Measurements from ENCODE around the gene MID1. TPM values are rescaled to one million over a fixed set of nuclear protein-coding genes. Genes with fewer than 3 reads are reported as not detected.

MID1 gene, protein sequence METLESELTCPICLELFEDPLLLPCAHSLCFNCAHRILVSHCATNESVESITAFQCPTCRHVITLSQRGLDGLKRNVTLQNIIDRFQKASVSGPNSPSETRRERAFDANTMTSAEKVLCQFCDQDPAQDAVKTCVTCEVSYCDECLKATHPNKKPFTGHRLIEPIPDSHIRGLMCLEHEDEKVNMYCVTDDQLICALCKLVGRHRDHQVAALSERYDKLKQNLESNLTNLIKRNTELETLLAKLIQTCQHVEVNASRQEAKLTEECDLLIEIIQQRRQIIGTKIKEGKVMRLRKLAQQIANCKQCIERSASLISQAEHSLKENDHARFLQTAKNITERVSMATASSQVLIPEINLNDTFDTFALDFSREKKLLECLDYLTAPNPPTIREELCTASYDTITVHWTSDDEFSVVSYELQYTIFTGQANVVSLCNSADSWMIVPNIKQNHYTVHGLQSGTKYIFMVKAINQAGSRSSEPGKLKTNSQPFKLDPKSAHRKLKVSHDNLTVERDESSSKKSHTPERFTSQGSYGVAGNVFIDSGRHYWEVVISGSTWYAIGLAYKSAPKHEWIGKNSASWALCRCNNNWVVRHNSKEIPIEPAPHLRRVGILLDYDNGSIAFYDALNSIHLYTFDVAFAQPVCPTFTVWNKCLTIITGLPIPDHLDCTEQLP
- total RNA-seq (under 1 TPM in 1 of 2 experiments, not detected in 1; 0.19 TPM), total RNA-seq (0 to 0.70 (median 0.05) reads per million in 172 experiments)
- polyA plus RNA-seq (2013, experiment 1 of 2): 0.04 TPM
- 0.54 TPM for polyA plus RNA-seq (2013, experiment 2 of 2)

DNA sequence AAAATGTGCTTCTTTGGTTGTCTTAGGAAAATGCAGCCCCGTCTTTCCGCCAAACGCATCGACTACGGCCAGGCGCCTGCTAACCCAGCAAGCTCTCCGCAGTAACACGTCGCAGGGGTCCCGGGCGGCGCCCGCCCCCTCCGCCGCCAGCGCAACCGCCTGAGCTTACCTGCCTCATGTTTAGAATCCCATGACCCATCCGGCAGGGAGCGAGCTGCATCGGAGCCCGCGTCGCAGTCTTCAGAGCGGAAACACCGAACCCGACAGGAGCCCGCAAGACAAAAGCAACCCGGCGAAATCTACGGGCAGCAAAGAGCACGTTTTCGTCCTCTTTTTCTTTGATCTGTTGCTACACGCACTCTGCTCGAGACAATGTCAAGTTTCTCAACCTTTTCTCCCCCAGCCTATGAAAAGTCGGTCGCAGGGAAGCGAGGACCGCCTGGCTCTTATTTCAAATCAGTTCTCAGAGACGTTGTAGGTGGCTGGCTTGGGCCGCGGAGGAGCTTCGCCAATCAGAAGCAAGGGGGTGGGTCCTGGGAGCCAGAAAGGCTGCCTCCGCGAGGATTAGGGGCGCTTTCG, at the start of gene MID1:
Gene MID1 (minus strand): TSS at position 465 of the 579 bp plus-strand sequence. CDS start 53,038 bp downstream, outside the sequence.
- TF ChIP-seq, protein P1, sequence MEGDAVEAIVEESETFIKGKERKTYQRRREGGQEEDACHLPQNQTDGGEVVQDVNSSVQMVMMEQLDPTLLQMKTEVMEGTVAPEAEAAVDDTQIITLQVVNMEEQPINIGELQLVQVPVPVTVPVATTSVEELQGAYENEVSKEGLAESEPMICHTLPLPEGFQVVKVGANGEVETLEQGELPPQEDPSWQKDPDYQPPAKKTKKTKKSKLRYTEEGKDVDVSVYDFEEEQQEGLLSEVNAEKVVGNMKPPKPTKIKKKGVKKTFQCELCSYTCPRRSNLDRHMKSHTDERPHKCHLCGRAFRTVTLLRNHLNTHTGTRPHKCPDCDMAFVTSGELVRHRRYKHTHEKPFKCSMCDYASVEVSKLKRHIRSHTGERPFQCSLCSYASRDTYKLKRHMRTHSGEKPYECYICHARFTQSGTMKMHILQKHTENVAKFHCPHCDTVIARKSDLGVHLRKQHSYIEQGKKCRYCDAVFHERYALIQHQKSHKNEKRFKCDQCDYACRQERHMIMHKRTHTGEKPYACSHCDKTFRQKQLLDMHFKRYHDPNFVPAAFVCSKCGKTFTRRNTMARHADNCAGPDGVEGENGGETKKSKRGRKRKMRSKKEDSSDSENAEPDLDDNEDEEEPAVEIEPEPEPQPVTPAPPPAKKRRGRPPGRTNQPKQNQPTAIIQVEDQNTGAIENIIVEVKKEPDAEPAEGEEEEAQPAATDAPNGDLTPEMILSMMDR (IDR thresholded peaks at IDR 0.05): no peak
- Mint-ChIP-seq H3K9me3 (no peaks in the 10 kb centered on the region), H3K36me3 (ENCODE audit: low read depth) (no peaks in the 10 kb centered on the region), H3K4me1 (ENCODE audit: low read depth) (peaks cover 14% of the 10 kb centered on the region), H3K27me3 (peaks cover 50% of the 10 kb centered on the region), H3K27ac (no peak within 1 kb of the TSS), H3K4me3 (peak within 1 kb of the TSS; percentile 42)
- POLR2A ChIA-PET: no interaction called here
- DNase-seq: peak in 2 of 14 experiments; percentile 0 to 3
- H3K27me3 ChIP-seq (ENCODE audit: control insufficient read depth in 1 of 2, insufficient read depth in 2 of 2, low read length in 2 of 2): peaks cover 5 to 20% of the 10 kb centered on the region in 2 experiments
- peak within 1 kb of the TSS; percentile 34 for H3K4me3 ChIP-seq (ENCODE audit: low read length)
- H3K4me1 ChIP-seq (ENCODE audit: insufficient read depth, low read length): peaks cover 5% of the 10 kb centered on the region
- no peak within 1 kb of the TSS for H3K27ac ChIP-seq (ENCODE audit: low read depth in 1 of 2, low read length in 2 of 2)
- H3K9me3 ChIP-seq (ENCODE audit: control insufficient read depth in 1 of 2, insufficient read depth in 1 of 2, low read length in 2 of 2): no peaks in the 10 kb centered on the region
- H3K36me3 ChIP-seq (ENCODE audit: insufficient read depth, low read length): no peaks in the 10 kb centered on the region
- intact Hi-C loops (cut with DNase I, micrococcal nuclease): no loop called here
- ATAC-seq (ENCODE audit: poor library complexity): no peak
- CTCF ChIA-PET: no interaction called here

DNA sequence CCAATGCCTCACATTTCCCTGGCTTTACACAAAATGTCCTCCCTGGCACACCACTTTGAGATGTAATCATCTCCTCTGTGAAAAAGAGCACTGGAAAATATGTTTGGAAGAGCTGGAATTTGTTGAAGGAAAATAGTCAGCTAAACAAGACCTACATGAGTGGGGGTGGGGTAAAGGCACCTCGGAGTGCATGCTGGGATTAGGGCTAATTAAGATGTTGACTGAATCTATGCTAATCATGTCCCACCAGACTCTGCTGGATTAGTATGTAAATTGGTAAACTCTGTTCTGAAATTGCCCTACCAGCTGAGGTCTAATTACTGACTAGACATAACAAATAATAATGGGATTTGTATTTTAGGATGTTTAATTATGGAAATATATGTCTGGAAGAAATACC, 46.8 kb upstream of the MID1 start:
- Mint-ChIP-seq H3K4me1 (ENCODE audit: low read depth) (no peaks in the 10 kb centered on the region), H3K4me3 (no peak overlapping the region), H3K9me3 (no peaks in the 10 kb centered on the region), H3K27ac (no peak overlapping the region), H3K36me3 (ENCODE audit: low read depth) (no peaks in the 10 kb centered on the region), H3K27me3 (no peaks in the 10 kb centered on the region)
- DNase-seq (no peak), ATAC-seq (ENCODE audit: poor library complexity) (no peak)
- Histone ChIP-seq H3K4me1 (ENCODE audit: insufficient read depth, low read length) (no peaks in the 10 kb centered on the region), H3K27ac (ENCODE audit: low read depth in 1 of 2, low read length in 2 of 2) (no peak overlapping the region), H3K4me3 (ENCODE audit: low read length) (no peak overlapping the region), H3K27me3 (ENCODE audit: control insufficient read depth in 1 of 2, insufficient read depth in 2 of 2, low read length in 2 of 2) (no peaks in the 10 kb centered on the region), H3K9me3 (ENCODE audit: control insufficient read depth in 1 of 2, insufficient read depth in 1 of 2, low read length in 2 of 2) (no peaks in the 10 kb centered on the region), H3K36me3 (ENCODE audit: insufficient read depth, low read length) (no peaks in the 10 kb centered on the region)
- TF ChIP-seq, protein P1 (IDR thresholded peaks at IDR 0.05): no peak
- POLR2A ChIA-PET: no interaction called here
- intact Hi-C loops (cut with DNase I, micrococcal nuclease): no loop called here
- CTCF ChIA-PET: no interaction called here

DNA sequence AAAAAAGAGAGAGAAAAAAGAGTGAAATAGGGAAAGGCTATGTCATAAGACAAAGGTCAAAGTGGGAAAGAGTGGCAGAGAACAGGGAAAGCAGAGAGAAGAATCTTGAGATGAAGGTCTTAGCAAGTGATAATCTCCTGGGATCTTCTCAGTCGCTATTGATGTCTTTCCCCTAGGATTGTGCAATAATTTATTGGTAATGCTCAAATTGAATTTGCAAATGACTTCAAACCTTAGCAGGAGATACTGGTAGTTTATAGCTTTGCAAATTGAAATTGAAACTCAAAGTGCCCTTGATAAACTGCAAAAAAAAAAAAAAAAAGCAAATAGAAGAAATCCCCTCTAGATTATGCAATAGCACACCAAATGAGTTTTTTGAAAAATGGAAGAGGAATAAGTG, 45.7 kb upstream of the MID1 start:
- DNase-seq (no peak), ATAC-seq (ENCODE audit: poor library complexity) (no peak)
- intact Hi-C loops (cut with DNase I, micrococcal nuclease): no loop called here
- TF ChIP-seq, protein P1 (IDR thresholded peaks at IDR 0.05): no peak
- Mint-ChIP-seq H3K9me3 (no peaks in the 10 kb centered on the region), H3K27ac (no peak overlapping the region), H3K4me1 (ENCODE audit: low read depth) (no peaks in the 10 kb centered on the region), H3K4me3 (no peak overlapping the region), H3K27me3 (no peaks in the 10 kb centered on the region), H3K36me3 (ENCODE audit: low read depth) (no peaks in the 10 kb centered on the region)
- ChIA-PET CTCF (no interaction called here), POLR2A (no interaction called here)
- Histone ChIP-seq H3K27ac (ENCODE audit: low read depth in 1 of 2, low read length in 2 of 2) (no peak overlapping the region), H3K36me3 (ENCODE audit: insufficient read depth, low read length) (no peaks in the 10 kb centered on the region), H3K4me1 (ENCODE audit: insufficient read depth, low read length) (no peaks in the 10 kb centered on the region), H3K4me3 (ENCODE audit: low read length) (no peak overlapping the region), H3K9me3 (ENCODE audit: control insufficient read depth in 1 of 2, insufficient read depth in 1 of 2, low read length in 2 of 2) (no peaks in the 10 kb centered on the region), H3K27me3 (ENCODE audit: control insufficient read depth in 1 of 2, insufficient read depth in 2 of 2, low read length in 2 of 2) (no peaks in the 10 kb centered on the region)

All from CD4-positive, alpha-beta T cell (primary cell).